Left ventricle myocardium inferior (tissue), 1 donor: ENCODE results near the gene C22orf31. TPM values are rescaled to one million over a fixed set of nuclear protein-coding genes. Genes with fewer than 3 reads are reported as not detected.

Source experiments
- DNase-seq: peaks from one replicate; pipeline ENCODE4 v3.0.0-alpha.2; 2020
- H3K27ac ChIP-seq: fragments of 200-600 bp; replicated peaks from 2 replicates; pipeline ENCODE4 v1.8.0; 2021
- H3K27me3 ChIP-seq: fragments of 200-600 bp; 2 replicates; pipeline ENCODE4 v1.8.0; 2021; ENCODE audit warnings: low read depth
- H3K36me3 ChIP-seq: fragments of 200-600 bp; 2 replicates; pipeline ENCODE4 v1.8.0; 2021
- H3K4me1 ChIP-seq: fragments of 200-600 bp; 2 replicates; pipeline ENCODE4 v1.8.0; 2021
- H3K4me3 ChIP-seq: fragments of 200-600 bp; 2 replicates; pipeline ENCODE4 v1.8.0; 2021; ENCODE audit warnings: mild to moderate bottlenecking, moderate library complexity
- H3K9me3 ChIP-seq: fragments of 200-600 bp; replicated peaks from 2 replicates; pipeline ENCODE4 v1.8.0; 2021
- CTCF ChIP-seq: fragments of 200-600 bp; IDR thresholded peaks from 2 replicates; pipeline ENCODE4 v1.8.0; 2021; ENCODE audit warnings: antibody characterized with exemption, mild to moderate bottlenecking, borderline replicate concordance
- intact Hi-C: fragments of 100-400 bp; cut with micrococcal nuclease; formaldehyde crosslinking; loops from one replicate; pipeline ENCODE4 v1.11.0; 2022
- total RNA-seq: library from RNA; stranded (reverse); fragmentation: NEBNext Ultra II Directional; extraction: Animal tissue kit (Norgen Biotek cat#: 25700); gene quantifications from one replicate; pipeline ENCODE4 v1.2.1, GENCODE V29; 2021
- donor health status: DM: no; HTN: yes; CAD: no; lungs with severe emphysema.

Gene C22orf31
- total RNA-seq, 1 donor from 2014 or later, result 0.30 TPM

DNA sequence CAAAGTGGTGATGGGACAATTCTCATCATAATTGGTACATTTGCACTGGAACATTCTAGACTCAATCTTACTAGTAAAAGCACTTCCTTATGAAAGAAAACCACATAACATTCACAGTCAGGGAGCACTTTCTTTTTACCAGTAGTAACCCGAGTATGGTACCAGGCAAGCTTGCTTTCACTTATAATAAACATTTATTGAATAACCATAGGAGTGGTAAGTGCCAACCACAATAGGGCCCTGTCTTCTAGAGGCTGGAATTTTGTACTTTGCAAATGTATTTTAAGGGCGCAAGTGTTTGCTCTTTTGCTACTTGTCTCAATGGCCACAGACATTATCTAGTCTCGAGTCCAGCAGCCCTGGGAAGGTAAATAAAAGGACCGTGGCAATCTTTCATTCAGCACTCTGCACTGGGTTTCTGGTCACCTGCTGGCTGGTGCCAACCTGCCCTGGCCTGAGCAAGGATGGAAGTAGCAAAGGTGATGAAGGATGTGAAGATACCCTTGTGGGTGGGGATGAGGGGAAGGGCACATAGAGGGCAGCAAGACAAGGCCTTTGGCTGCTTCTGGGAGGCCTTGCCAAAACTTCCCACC is 24.2 kb downstream of the C22orf31 start:
- Histone ChIP-seq H3K4me3 (no peak overlapping the region), H3K27me3 (no peaks in the 10 kb centered on the region), H3K9me3 (no peaks in the 10 kb centered on the region), H3K4me1 (peaks cover 9% of the 10 kb centered on the region), H3K27ac (no peak overlapping the region), H3K36me3 (no peaks in the 10 kb centered on the region)
- intact Hi-C loops, result no loop called here
- DNase-seq, result no peak
- no peak for TF ChIP-seq CTCF

GRCh38 chr22:29032584-29032983 is 29.0 kb downstream of the C22orf31 start:
- Histone ChIP-seq H3K27me3 (no peaks in the 10 kb centered on the region), H3K9me3 (no peaks in the 10 kb centered on the region), H3K4me3 (no peak overlapping the region), H3K4me1 (peaks cover 30% of the 10 kb centered on the region), H3K36me3 (no peaks in the 10 kb centered on the region), H3K27ac (no peak overlapping the region)
- intact Hi-C loops, result no loop called here
- no peak for DNase-seq
- TF ChIP-seq CTCF, result no peak

DNA sequence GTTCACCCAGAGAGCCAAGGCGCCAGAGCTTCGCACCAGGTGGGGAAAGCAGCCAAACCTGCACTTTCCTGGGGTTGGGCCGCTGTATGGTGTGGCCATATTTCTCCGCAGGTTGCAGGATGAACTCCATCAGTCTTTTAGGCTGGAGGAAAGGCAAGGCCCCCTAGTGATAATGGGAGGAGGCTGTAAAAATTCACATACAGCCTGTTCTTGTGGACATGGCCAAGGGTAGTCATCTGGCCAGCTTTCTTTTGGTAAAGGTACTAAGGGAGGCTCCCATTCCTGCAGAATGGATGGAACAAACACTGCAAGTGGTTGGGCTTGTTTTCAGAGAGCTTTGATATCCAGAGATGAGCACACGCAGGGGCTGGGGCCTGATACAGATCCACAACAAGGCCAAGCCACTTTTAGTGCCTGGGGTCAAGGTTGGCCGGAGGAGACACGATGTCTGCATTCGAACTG is 29.6 kb downstream of the C22orf31 start:
- DNase-seq, result no peak
- H3K4me1 ChIP-seq, result peaks cover 30% of the 10 kb centered on the region
- H3K4me3 ChIP-seq, result no peak overlapping the region
- no peak for TF ChIP-seq CTCF
- H3K9me3 ChIP-seq, result no peaks in the 10 kb centered on the region
- H3K27ac ChIP-seq, result peak overlapping the region; percentile 72
- intact Hi-C loops, result no loop called here
- no peaks in the 10 kb centered on the region for H3K36me3 ChIP-seq
- H3K27me3 ChIP-seq, result no peaks in the 10 kb centered on the region

GRCh38 chr22:29031227-29032011 is 30.2 kb downstream of the C22orf31 start:
- H3K4me3 ChIP-seq, result peak overlapping the region; percentile 65
- peak overlapping the region; percentile 72 for H3K27ac ChIP-seq
- no peaks in the 10 kb centered on the region for H3K9me3 ChIP-seq
- no peaks in the 10 kb centered on the region for H3K36me3 ChIP-seq
- intact Hi-C loops, result no loop called here
- no peaks in the 10 kb centered on the region for H3K27me3 ChIP-seq
- peaks cover 30% of the 10 kb centered on the region for H3K4me1 ChIP-seq
- DNase-seq, result no peak
- no peak for TF ChIP-seq CTCF

GRCh38 chr22:29030618-29031226 is 30.9 kb downstream of the C22orf31 start:
- intact Hi-C loops, result no loop called here
- no peak for TF ChIP-seq CTCF
- DNase-seq, result peak; percentile 73
- H3K27ac ChIP-seq, result peak overlapping the region; percentile 72
- no peaks in the 10 kb centered on the region for H3K36me3 ChIP-seq
- peak overlapping the region; percentile 65 for H3K4me3 ChIP-seq
- H3K9me3 ChIP-seq, result no peaks in the 10 kb centered on the region
- H3K27me3 ChIP-seq, result no peaks in the 10 kb centered on the region
- H3K4me1 ChIP-seq, result peaks cover 30% of the 10 kb centered on the region
